GM19025 (cell line): ENCODE measurements around the gene OR4C11.

Experiments used
- ATAC-seq: cut with Tn5 transposase; IDR thresholded peaks from one replicate; pipeline ENCODE4 v1.9.1; 2021; ENCODE audit warnings: mild to moderate bottlenecking, low read depth, moderate library complexity; ENCODE audit not compliant: unreplicated experiment

The OR4C11 gene

GRCh38 chr11:55607545-55607944 lies at the start of gene OR4C11:
TSS of gene OR4C11 (minus strand) at chr11:55607645. CDS start at chr11:55604373, 3,272 bp downstream.
- ATAC-seq, result no peak

- no peak for ATAC-seq
These were observed 47.7 kb upstream of the OR4C11 start for GRCh38 chr11:55655096-55655495.

- no peak for ATAC-seq
These were observed 45.1 kb upstream of the OR4C11 start for GRCh38 chr11:55652560-55652959.

GRCh38 chr11:55648027-55648426 lies 40.6 kb upstream of the OR4C11 start, which contains the start of gene OR4S2:
TSS of gene OR4S2 (plus strand) at chr11:55648327. CDS start at chr11:55650904, 2,577 bp downstream.
- ATAC-seq, result no peak

GRCh38 chr11:55634813-55635212 lies 27.4 kb upstream of the OR4C11 start, which contains the start of gene OR4P4:
TSS of gene OR4P4 (plus strand) at chr11:55635113.
- no peak for ATAC-seq

- ATAC-seq, result no peak
These were observed 17.1 kb upstream of the OR4C11 start for GRCh38 chr11:55624531-55624930.

- peak; percentile 99 for ATAC-seq
These were observed 34.9 kb downstream of the OR4C11 start for GRCh38 chr11:55572548-55572947.

GRCh38 chr11:55571828-55572227 lies 35.6 kb downstream of the OR4C11 start, which contains the start of gene OR4C16:
TSS of gene OR4C16 (plus strand) at chr11:55572128. CDS start at chr11:55572128, 0 bp downstream.
- ATAC-seq, result no peak

- no peak for ATAC-seq
These were observed 53.3 kb downstream of the OR4C11 start, which contains the start of gene OR4C15 for GRCh38 chr11:55554169-55554568. TSS of gene OR4C15 (plus strand) at chr11:55554469. CDS start at chr11:55554469, 0 bp downstream.
